ENCODE measurements around the gene WDR31.

GRCh38 chr9:113349445-113350094 lies 9.5 kb upstream of the WDR31 start, which contains the start of gene BSPRY:
- TF ChIP-seq FOXK2 (IDR thresholded peaks at IDR 0.05) (no peak), BHLHE40 (IDR thresholded peaks at IDR 0.05; ENCODE audit: borderline replicate concordance) (no peak), HDGF (IDR thresholded peaks at IDR 0.05; ENCODE audit: borderline replicate concordance) (no peak), ARNT (IDR thresholded peaks at IDR 0.05) (no peak), SUZ12 (IDR thresholded peaks at IDR 0.05) (no peak), NFRKB (IDR thresholded peaks at IDR 0.05) (no peak), SP1 (IDR thresholded peaks at IDR 0.05) (no peak), TARDBP (IDR thresholded peaks at IDR 0.05) (no peak), FOXA1 (IDR thresholded peaks at IDR 0.05) (no peak), L3MBTL2 (conservative IDR thresholded peaks at IDR 0.05) (no peak), FOXM1 (IDR thresholded peaks at IDR 0.05; ENCODE audit: borderline replicate concordance) (no peak)
